ENCODE data around the gene IMMP1L. TPM values are rescaled to one million over a fixed set of nuclear protein-coding genes. Genes with fewer than 3 reads are reported as not detected.
A peak's percentile ranks its signal among the peaks of the same experiment; 100 is the strongest.

Gene IMMP1L
- total RNA-seq, 1 donor from 2014 or later, result 54.0 TPM

- peaks cover 2% of the 10 kb centered on the region for H3K9me3 Mint-ChIP-seq
- peaks cover 14% of the 10 kb centered on the region for H3K36me3 Mint-ChIP-seq (ENCODE audit: low read depth)
- no peak for DNase-seq (ENCODE audit: low read depth, low spot score)
- TF ChIP-seq CTCF (conservative IDR thresholded peaks at IDR 0.05), result no peak
- H3K4me1 Mint-ChIP-seq, result peaks cover 56% of the 10 kb centered on the region
- H3K4me3 Mint-ChIP-seq, result no peak overlapping the region
- peak overlapping the region; percentile 21 for H3K27ac Mint-ChIP-seq (ENCODE audit: unreplicated experiment)
- H3K27me3 Mint-ChIP-seq (ENCODE audit: low read depth), result no peaks in the 10 kb centered on the region
Measured at GRCh38 chr11:31419669-31420068, 89.8 kb downstream of the IMMP1L start.

- H3K4me3 Mint-ChIP-seq, result no peak overlapping the region
- DNase-seq (ENCODE audit: low read depth, low spot score), result no peak
- no peaks in the 10 kb centered on the region for H3K27me3 Mint-ChIP-seq (ENCODE audit: low read depth)
- H3K27ac Mint-ChIP-seq (ENCODE audit: unreplicated experiment), result no peak overlapping the region
- H3K36me3 Mint-ChIP-seq (ENCODE audit: low read depth), result peaks cover 17% of the 10 kb centered on the region
- H3K9me3 Mint-ChIP-seq, result peaks cover 2% of the 10 kb centered on the region
- TF ChIP-seq CTCF (conservative IDR thresholded peaks at IDR 0.05), result no peak
- H3K4me1 Mint-ChIP-seq, result peaks cover 60% of the 10 kb centered on the region
Measured at GRCh38 chr11:31419138-31419537, 90.3 kb downstream of the IMMP1L start.

GRCh38 chr11:31417816-31418215 lies 91.6 kb downstream of the IMMP1L start:
- H3K27ac Mint-ChIP-seq (ENCODE audit: unreplicated experiment), result no peak overlapping the region
- no peak for TF ChIP-seq CTCF (conservative IDR thresholded peaks at IDR 0.05)

GRCh38 chr11:31417357-31417756 lies 92.1 kb downstream of the IMMP1L start:
- Mint-ChIP-seq H3K27ac (ENCODE audit: unreplicated experiment) (no peak overlapping the region), H3K9me3 (peaks cover 2% of the 10 kb centered on the region), H3K27me3 (ENCODE audit: low read depth) (no peaks in the 10 kb centered on the region), H3K4me1 (peaks cover 53% of the 10 kb centered on the region), H3K4me3 (no peak overlapping the region), H3K36me3 (ENCODE audit: low read depth) (peaks cover 17% of the 10 kb centered on the region)
- TF ChIP-seq CTCF (conservative IDR thresholded peaks at IDR 0.05), result no peak
- no peak for DNase-seq (ENCODE audit: low read depth, low spot score)

More at GRCh38 chr11:31417816-31418215, 91.6 kb downstream of the IMMP1L start:
- H3K4me1 Mint-ChIP-seq, result peaks cover 58% of the 10 kb centered on the region
- H3K36me3 Mint-ChIP-seq (ENCODE audit: low read depth), result peaks cover 17% of the 10 kb centered on the region
- no peaks in the 10 kb centered on the region for H3K27me3 Mint-ChIP-seq (ENCODE audit: low read depth)
- no peak for DNase-seq (ENCODE audit: low read depth, low spot score)
- no peak overlapping the region for H3K4me3 Mint-ChIP-seq
- peaks cover 2% of the 10 kb centered on the region for H3K9me3 Mint-ChIP-seq

- DNase-seq (ENCODE audit: low read depth, low spot score), result no peak
- peak overlapping the region; percentile 46 for H3K27ac Mint-ChIP-seq (ENCODE audit: unreplicated experiment)
- TF ChIP-seq CTCF (conservative IDR thresholded peaks at IDR 0.05), result no peak
- peaks cover 35% of the 10 kb centered on the region for H3K4me1 Mint-ChIP-seq
- peaks cover 6% of the 10 kb centered on the region for H3K9me3 Mint-ChIP-seq
- H3K27me3 Mint-ChIP-seq (ENCODE audit: low read depth), result no peaks in the 10 kb centered on the region
- peaks cover 26% of the 10 kb centered on the region for H3K36me3 Mint-ChIP-seq (ENCODE audit: low read depth)
- H3K4me3 Mint-ChIP-seq, result no peak overlapping the region
Measured at GRCh38 chr11:31415435-31415834, 94.0 kb downstream of the IMMP1L start.

- Mint-ChIP-seq H3K9me3 (peaks cover 6% of the 10 kb centered on the region), H3K4me1 (peaks cover 25% of the 10 kb centered on the region), H3K36me3 (ENCODE audit: low read depth) (peaks cover 23% of the 10 kb centered on the region), H3K27me3 (ENCODE audit: low read depth) (no peaks in the 10 kb centered on the region), H3K4me3 (no peak overlapping the region), H3K27ac (ENCODE audit: unreplicated experiment) (peak overlapping the region; percentile 3)
- no peak for DNase-seq (ENCODE audit: low read depth, low spot score)
- TF ChIP-seq CTCF (conservative IDR thresholded peaks at IDR 0.05), result no peak
Measured at GRCh38 chr11:31414338-31414737, 95.1 kb downstream of the IMMP1L start.
